Stimulated activated naive B cell treated with anti-CD40 and anti-IgM and Interleukin-4, amounts not matched to agents 10 μg/mL and 1 μg/mL and 100 μg/mL, for 72 hours (primary cell): ENCODE data around the gene SMAD6.

Experiments
- ATAC-seq, 2 donors: fragments of 150-1000 bp; cut with Tn5 transposase; replicated peaks; 2 replicates each; pipeline ENCODE4 v1.10.0; 2021; ENCODE audit warnings: moderate library complexity in 1 of 2
- DNase-seq: peaks from one replicate; pipeline ENCODE4 v3.0.0; 2021
- H3K27ac Mint-ChIP-seq: one replicate; pipeline ENCODE4 v1.8.0; 2022; ENCODE audit warnings: mild to moderate bottlenecking, mixed read lengths
- H3K27me3 Mint-ChIP-seq, 2 donors: one replicate each; pipeline ENCODE4 v1.8.0; 2022; ENCODE audit warnings: mixed read lengths in 2 of 2
- H3K36me3 Mint-ChIP-seq, 2 donors: one replicate each; pipeline ENCODE4 v1.8.0; 2022; ENCODE audit warnings: mixed read lengths in 2 of 2, mild to moderate bottlenecking in 1 of 2
- H3K4me1 Mint-ChIP-seq, 2 donors: one replicate each; pipeline ENCODE4 v1.8.0; 2022; ENCODE audit warnings: mixed read lengths in 2 of 2, mild to moderate bottlenecking in 1 of 2
- H3K4me3 Mint-ChIP-seq, 2 donors: one replicate each; pipeline ENCODE4 v1.8.0; 2022; ENCODE audit warnings: mild to moderate bottlenecking in 2 of 2, mixed read lengths in 2 of 2, moderate library complexity in 1 of 2
- H3K9me3 Mint-ChIP-seq, 2 donors: one replicate each; pipeline ENCODE4 v1.8.0; 2022; ENCODE audit warnings: mixed read lengths in 2 of 2, mild to moderate bottlenecking in 1 of 2

The SMAD6 gene

GRCh38 chr15:66702035-66702786, at the start of gene SMAD6:
TSS of gene SMAD6 (plus strand) at chr15:66702236. CDS start at chr15:66703259, 1,023 bp downstream.
- DNase-seq (peak; percentile 65), ATAC-seq (peak; percentile 47 to 62)
- peaks cover 25 to 35% of the 10 kb centered on the region in 2 donors for H3K27me3 Mint-ChIP-seq
- H3K4me3 Mint-ChIP-seq = peak within 1 kb of the TSS; percentile 84 to 88
- H3K4me1 Mint-ChIP-seq = peaks cover 11 to 24% of the 10 kb centered on the region in 2 donors
- peaks cover 0 to 1% of the 10 kb centered on the region in 2 donors for H3K36me3 Mint-ChIP-seq
- H3K27ac Mint-ChIP-seq = peak within 1 kb of the TSS; percentile 52
- H3K9me3 Mint-ChIP-seq = no peaks in the 10 kb centered on the region

DNA sequence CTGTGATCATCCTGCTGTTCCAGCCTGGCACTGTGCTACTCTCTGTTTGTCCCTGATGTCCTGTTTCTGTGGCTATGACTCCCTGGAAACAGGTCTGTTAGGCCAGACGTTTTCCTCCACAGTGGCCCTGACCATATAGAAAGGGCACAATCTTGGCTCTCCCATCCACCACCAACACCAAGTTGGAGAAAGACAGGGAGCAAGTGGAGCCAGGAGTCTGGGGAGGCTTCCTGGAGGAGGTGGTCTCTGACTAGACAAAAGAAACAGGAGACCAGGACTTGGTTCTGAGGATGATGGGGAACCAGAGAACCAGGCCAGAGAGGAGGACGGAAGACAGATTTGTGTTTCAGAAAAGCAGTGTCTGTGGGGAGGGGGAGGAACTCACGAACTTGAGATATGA, 49.2 kb upstream of the SMAD6 start:
- H3K9me3 Mint-ChIP-seq = no peaks in the 10 kb centered on the region
- H3K36me3 Mint-ChIP-seq = peaks cover 0 to 1% of the 10 kb centered on the region in 2 donors
- no peak for DNase-seq

DNA sequence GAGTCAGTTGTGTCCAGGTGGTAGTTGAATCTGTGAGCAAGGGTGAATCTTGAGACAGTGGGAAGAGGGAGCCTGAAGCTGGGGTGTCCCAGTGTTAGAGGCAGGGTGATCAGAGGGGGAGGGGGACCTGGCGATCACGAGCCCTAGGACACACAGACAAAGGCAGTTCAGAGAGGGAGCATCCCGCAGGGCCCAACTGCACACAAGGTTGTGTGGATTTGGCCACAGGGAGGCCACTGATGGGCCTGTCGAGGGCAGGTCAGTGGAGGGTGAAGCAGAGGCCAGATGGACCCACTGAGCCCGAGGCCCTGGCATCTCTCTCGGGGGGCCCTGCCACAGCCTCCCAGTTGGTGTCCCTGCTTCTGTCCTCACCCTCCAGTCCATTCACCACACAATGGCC, 48.6 kb upstream of the SMAD6 start:
- Mint-ChIP-seq H3K4me1 (no peaks in the 10 kb centered on the region), H3K36me3 (peaks cover 0 to 1% of the 10 kb centered on the region in 2 donors), H3K9me3 (no peaks in the 10 kb centered on the region), H3K27me3 (peaks cover 31 to 50% of the 10 kb centered on the region in 2 donors), H3K4me3 (no peak overlapping the region), H3K27ac (no peak overlapping the region)
- ATAC-seq (no peak), DNase-seq (no peak)

More for the DNA sequence above, 49.2 kb upstream of the SMAD6 start:
- no peaks in the 10 kb centered on the region for H3K4me1 Mint-ChIP-seq
- ATAC-seq = no peak
- H3K27me3 Mint-ChIP-seq = peaks cover 31 to 51% of the 10 kb centered on the region in 2 donors
- H3K27ac Mint-ChIP-seq = no peak overlapping the region
- H3K4me3 Mint-ChIP-seq = no peak overlapping the region

DNA sequence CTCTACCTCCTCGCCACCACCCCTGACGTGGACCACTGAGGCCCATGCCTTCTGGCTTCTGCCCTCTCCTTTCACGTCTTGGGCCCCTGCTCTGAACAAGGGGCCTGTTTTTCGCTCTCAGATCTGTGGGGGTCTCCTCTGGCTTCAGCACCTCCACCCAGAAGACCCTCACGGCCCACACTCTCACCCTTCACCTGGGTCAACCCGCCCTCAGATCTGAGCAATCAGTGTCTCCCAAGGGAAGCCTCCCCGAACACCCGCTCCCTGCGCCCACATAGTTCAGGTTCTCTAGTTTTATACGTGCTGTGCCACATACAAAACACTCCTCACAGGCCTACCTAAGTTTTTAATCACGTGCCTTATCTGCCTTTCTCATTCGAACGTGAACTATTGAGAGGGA, 48.2 kb upstream of the SMAD6 start:
- Mint-ChIP-seq H3K4me1 (no peaks in the 10 kb centered on the region), H3K27me3 (peaks cover 35 to 47% of the 10 kb centered on the region in 2 donors)

DNA sequence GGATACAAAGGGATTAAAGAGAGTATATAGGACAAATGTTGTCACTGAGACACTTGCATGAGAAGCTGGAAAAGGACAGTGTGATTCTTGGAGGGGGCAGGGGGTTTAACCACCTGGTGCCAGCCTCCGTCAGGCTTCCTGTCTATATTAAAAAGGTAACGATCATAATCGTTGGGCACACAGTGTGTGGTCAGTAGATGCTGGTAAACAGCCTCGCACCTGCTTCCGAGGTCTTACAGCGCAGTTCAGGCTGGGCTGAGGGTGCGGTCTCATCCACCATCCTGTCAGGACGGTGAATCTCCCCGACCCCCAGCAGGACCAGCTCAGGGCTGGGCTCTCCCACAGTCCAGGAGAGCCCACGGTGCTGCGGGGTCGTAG, 47.7 kb upstream of the SMAD6 start:
- no peak overlapping the region for H3K4me3 Mint-ChIP-seq
- no peaks in the 10 kb centered on the region for H3K4me1 Mint-ChIP-seq

More for the DNA sequence above, 48.2 kb upstream of the SMAD6 start:
- Mint-ChIP-seq H3K36me3 (peaks cover 0 to 1% of the 10 kb centered on the region in 2 donors), H3K27ac (no peak overlapping the region), H3K4me3 (no peak overlapping the region), H3K9me3 (no peaks in the 10 kb centered on the region)
- ATAC-seq (no peak), DNase-seq (no peak)

GRCh38 chr15:66654739-66655375, 47.2 kb upstream of the SMAD6 start:
- Mint-ChIP-seq H3K9me3 (no peaks in the 10 kb centered on the region), H3K27ac (no peak overlapping the region), H3K4me3 (no peak overlapping the region), H3K4me1 (no peaks in the 10 kb centered on the region), H3K27me3 (peaks cover 38 to 47% of the 10 kb centered on the region in 2 donors), H3K36me3 (peaks cover 0 to 1% of the 10 kb centered on the region in 2 donors)
- ATAC-seq (peak; percentile 27 to 39), DNase-seq (no peak)

More for the DNA sequence above, 47.7 kb upstream of the SMAD6 start:
- no peak overlapping the region for H3K27ac Mint-ChIP-seq
- no peak for DNase-seq
- no peak for ATAC-seq
- H3K36me3 Mint-ChIP-seq = peaks cover 0 to 1% of the 10 kb centered on the region in 2 donors
- peaks cover 38 to 47% of the 10 kb centered on the region in 2 donors for H3K27me3 Mint-ChIP-seq
- no peaks in the 10 kb centered on the region for H3K9me3 Mint-ChIP-seq

GRCh38 chr15:66655511-66655910, 46.5 kb upstream of the SMAD6 start:
- H3K27ac Mint-ChIP-seq = no peak overlapping the region
- no peaks in the 10 kb centered on the region for H3K4me1 Mint-ChIP-seq
- no peaks in the 10 kb centered on the region for H3K9me3 Mint-ChIP-seq
- ATAC-seq = no peak
- peaks cover 0 to 1% of the 10 kb centered on the region in 2 donors for H3K36me3 Mint-ChIP-seq
- DNase-seq = no peak
- peaks cover 38 to 47% of the 10 kb centered on the region in 2 donors for H3K27me3 Mint-ChIP-seq
- H3K4me3 Mint-ChIP-seq = peak overlapping the region; percentile 9 to 19

DNA sequence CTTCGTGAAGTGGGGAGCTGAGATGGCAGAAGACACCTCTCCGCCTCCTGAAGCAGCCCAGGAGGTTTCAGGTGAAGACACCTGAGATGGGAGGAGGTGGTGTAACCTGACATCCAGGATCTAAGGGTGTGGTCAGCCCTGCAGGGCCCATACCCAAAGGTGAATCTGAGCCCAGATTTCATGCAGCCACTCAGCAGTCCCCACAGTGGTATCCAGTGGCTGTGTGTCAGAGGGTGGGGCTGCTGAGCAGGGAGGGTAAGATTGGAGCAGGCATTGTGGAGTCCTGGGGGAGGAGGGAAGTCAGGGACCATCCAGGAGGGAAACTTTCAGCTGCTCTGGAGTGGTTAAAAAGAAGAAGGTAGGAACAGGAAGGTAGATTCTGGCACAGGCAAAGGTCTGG, 46.0 kb upstream of the SMAD6 start:
- Mint-ChIP-seq H3K9me3 (no peaks in the 10 kb centered on the region), H3K27ac (no peak overlapping the region), H3K4me3 (no peak overlapping the region), H3K27me3 (peaks cover 38 to 47% of the 10 kb centered on the region in 2 donors), H3K4me1 (no peaks in the 10 kb centered on the region), H3K36me3 (peaks cover 0 to 1% of the 10 kb centered on the region in 2 donors)
- no peak for ATAC-seq
- no peak for DNase-seq

DNA sequence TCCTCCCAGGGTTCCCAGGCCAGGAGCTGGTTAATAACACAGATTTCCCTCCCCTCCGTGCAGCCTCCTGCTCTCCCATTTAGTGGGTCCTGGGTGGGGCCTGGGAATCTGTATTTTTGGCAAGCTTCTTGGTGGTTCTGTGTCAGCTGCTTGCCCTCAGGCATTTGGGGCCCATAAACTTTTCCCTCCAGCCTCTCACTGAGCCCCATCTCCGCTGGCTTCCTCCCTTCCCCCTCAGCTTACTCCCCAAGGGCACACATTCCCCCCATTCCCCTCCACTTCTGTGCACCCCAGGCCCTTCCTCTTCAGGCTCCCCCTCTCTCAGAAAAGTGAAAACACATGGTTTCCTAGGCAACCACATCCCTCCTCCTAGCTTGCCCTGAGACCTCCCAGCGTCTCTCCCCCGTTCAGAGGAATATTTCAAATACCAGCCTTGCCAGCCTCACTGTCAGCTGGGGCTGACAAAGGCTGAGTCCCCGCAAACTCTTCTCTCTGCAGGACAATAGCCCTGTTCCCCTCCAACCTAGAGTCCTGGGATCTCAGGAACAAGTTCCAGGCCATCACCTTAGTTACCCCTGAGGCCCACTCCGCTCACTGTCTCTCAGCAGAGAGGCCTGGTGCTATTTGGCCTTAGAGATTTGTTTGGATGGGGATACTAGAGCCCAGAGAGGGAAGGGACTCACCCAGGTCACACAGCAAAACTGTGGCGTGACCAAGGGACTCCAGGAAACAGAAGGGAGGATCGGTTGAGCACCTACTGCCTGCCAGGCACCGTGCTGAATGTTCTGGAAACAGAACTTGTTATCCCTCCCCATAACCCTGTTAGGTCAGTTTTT, 44.6 kb upstream of the SMAD6 start:
- ATAC-seq (no peak), DNase-seq (no peak)
- no peak overlapping the region for H3K27ac Mint-ChIP-seq
- H3K4me1 Mint-ChIP-seq = no peaks in the 10 kb centered on the region
- no peak overlapping the region for H3K4me3 Mint-ChIP-seq
- peaks cover 38 to 45% of the 10 kb centered on the region in 2 donors for H3K27me3 Mint-ChIP-seq
- H3K36me3 Mint-ChIP-seq = peaks cover 0 to 1% of the 10 kb centered on the region in 2 donors
- H3K9me3 Mint-ChIP-seq = no peaks in the 10 kb centered on the region

- DNase-seq = no peak
- no peaks in the 10 kb centered on the region for H3K9me3 Mint-ChIP-seq
- H3K27ac Mint-ChIP-seq = no peak overlapping the region
Observed at GRCh38 chr15:66658044-66658443, 44.0 kb upstream of the SMAD6 start.

DNA sequence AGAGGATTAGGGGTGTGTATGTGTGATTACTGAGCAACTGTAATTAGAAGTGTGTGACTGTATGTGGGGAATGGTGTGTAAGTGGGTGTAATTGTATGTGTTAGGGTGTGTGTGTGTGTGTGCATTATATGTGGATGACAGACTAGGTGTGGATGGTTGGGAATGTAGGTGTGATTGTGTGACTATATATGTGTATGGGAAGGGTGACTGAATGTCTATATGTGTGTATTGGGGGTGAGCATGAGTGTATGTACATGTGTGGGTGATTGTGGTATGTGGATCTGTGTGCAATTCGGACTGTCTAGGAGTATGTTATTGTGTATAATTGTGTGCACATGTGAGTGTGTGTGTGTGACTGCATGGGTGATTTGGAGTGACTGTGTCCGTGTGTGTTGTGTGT, 43.2 kb upstream of the SMAD6 start:
- no peak overlapping the region for H3K4me3 Mint-ChIP-seq
- H3K36me3 Mint-ChIP-seq = peaks cover 0 to 1% of the 10 kb centered on the region in 2 donors
- ATAC-seq (no peak), DNase-seq (no peak)
- H3K4me1 Mint-ChIP-seq = no peaks in the 10 kb centered on the region
- no peaks in the 10 kb centered on the region for H3K9me3 Mint-ChIP-seq
- H3K27me3 Mint-ChIP-seq = peaks cover 28 to 31% of the 10 kb centered on the region in 2 donors
- H3K27ac Mint-ChIP-seq = no peak overlapping the region

More at GRCh38 chr15:66658044-66658443, 44.0 kb upstream of the SMAD6 start:
- no peak for ATAC-seq
- Mint-ChIP-seq H3K4me3 (no peak overlapping the region), H3K27me3 (peaks cover 34 to 38% of the 10 kb centered on the region in 2 donors), H3K36me3 (peaks cover 0 to 1% of the 10 kb centered on the region in 2 donors), H3K4me1 (no peaks in the 10 kb centered on the region)

- no peak for ATAC-seq
- Mint-ChIP-seq H3K4me3 (no peak overlapping the region), H3K36me3 (peaks cover 0 to 1% of the 10 kb centered on the region in 2 donors)
Observed at GRCh38 chr15:66659384-66659783, 42.7 kb upstream of the SMAD6 start.

GRCh38 chr15:66661432-66662096, 40.5 kb upstream of the SMAD6 start:
- ATAC-seq = no peak
- Mint-ChIP-seq H3K27ac (no peak overlapping the region), H3K27me3 (peaks cover 11 to 16% of the 10 kb centered on the region in 2 donors), H3K9me3 (no peaks in the 10 kb centered on the region), H3K36me3 (no peaks in the 10 kb centered on the region), H3K4me3 (no peak overlapping the region), H3K4me1 (no peaks in the 10 kb centered on the region)
- DNase-seq = no peak

More at GRCh38 chr15:66659384-66659783, 42.7 kb upstream of the SMAD6 start:
- Mint-ChIP-seq H3K27ac (no peak overlapping the region), H3K27me3 (peaks cover 24 to 26% of the 10 kb centered on the region in 2 donors), H3K9me3 (no peaks in the 10 kb centered on the region), H3K4me1 (no peaks in the 10 kb centered on the region)
- DNase-seq = no peak

DNA sequence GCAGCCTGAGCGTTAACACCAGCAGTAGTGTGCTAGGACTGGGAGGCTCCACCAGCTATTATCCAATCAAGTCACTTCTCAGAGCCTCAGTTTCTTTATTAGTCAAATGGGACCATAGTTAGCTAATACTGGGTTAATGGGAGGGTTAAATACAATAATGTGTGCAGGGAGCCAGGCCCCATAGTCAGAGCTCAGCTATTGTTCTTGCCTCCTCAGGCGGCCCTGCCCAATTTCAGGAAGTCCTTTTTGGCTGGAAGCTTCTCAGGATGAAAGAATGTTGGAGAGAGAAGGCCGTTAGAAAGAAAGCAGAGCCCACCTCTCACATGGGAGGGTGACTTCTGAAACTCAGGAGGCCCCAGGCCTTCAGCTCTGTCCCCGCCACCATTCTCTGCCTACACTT, 39.5 kb upstream of the SMAD6 start:
- no peaks in the 10 kb centered on the region for H3K36me3 Mint-ChIP-seq
- peaks cover 8 to 9% of the 10 kb centered on the region in 2 donors for H3K27me3 Mint-ChIP-seq
- DNase-seq = no peak
- H3K9me3 Mint-ChIP-seq = no peaks in the 10 kb centered on the region
- H3K4me3 Mint-ChIP-seq = no peak overlapping the region
- H3K4me1 Mint-ChIP-seq = no peaks in the 10 kb centered on the region
- no peak for ATAC-seq
- no peak overlapping the region for H3K27ac Mint-ChIP-seq
